GM12878 (cell line): Measurements from ENCODE around the gene SOWAHC. TPM values are rescaled to one million over a fixed set of nuclear protein-coding genes. Genes with fewer than 3 reads are reported as not detected.
"Not testable (repeated sequence)": the region's sequence is repeated elsewhere in the genome, so short reads cannot be mapped to it uniquely, and the experiment has no call there.

Experiments used
- ATAC-seq: fragments of 200-7000 bp; cut with Tn5 transposase; 3 replicates; pipeline ENCODE4 v1.9.1; 2020; ENCODE audit warnings: mild to moderate bottlenecking, moderate library complexity
- BruUV-seq: library from RNA; stranded (reverse); fragments of 400-500 nt; replicated peaks from 2 replicates; lab custom pipeline; 2021; lab: Mats Ljungman, UMichigan
- CTCF ChIA-PET: fragments of 300-600 bp; sonication (Branson Sonifier 250); formaldehyde crosslinking; extraction: SDS; loops from one replicate; lab custom pipeline; 2021; ENCODE audit warnings: inconsistent platforms; lab: Yijun Ruan, JAX
- POLR2A ChIA-PET: fragments of 350-600 bp; formaldehyde crosslinking; extraction: SDS; loops from one replicate; lab custom pipeline; 2021; ENCODE audit warnings: inconsistent platforms; lab: Charles Lee
- RAD21 ChIA-PET: fragments of 300-600 bp; sonication (Branson Sonifier 250); formaldehyde crosslinking; loops from one replicate; lab custom pipeline; 2023; ENCODE audit warnings: antibody characterized with exemption; ENCODE audit not compliant: unreplicated experiment; lab: Charles Lee
- SMC1A ChIA-PET: fragments of 300-600 bp; sonication (Branson Sonifier 250); formaldehyde crosslinking; loops from one replicate; lab custom pipeline; 2023; ENCODE audit not compliant: unreplicated experiment, uncharacterized antibody; lab: Charles Lee
- DNase-seq: peaks from one replicate; pipeline ENCODE4 v3.0.0-alpha.2; 2011; ENCODE audit warnings: low read depth, low spot score
- FAIRE-seq: peaks from 3 replicates; lab custom pipeline; 2011; peaks lifted over from hg19 to GRCh38; lab: Jason Lieb, UNC
- H2AFZ ChIP-seq: 2 replicates; pipeline ENCODE4 v1.6.0; 2011; ENCODE audit warnings: low read depth, low read length, control low read depth; ENCODE audit not compliant: control insufficient read depth
- H3K27ac ChIP-seq: 2 replicates; pipeline ENCODE4 v1.5.1; 2011; ENCODE audit warnings: control low read depth; ENCODE audit not compliant: control insufficient read depth, insufficient read depth
- H3K27me3 ChIP-seq, 2 experiments: replicated peaks in 1 of 2; 2 replicates each; pipeline versions ENCODE4 v1.6.0 to v1.6.1; 2011; ENCODE audit warnings: low read length in 1 of 2; ENCODE audit not compliant: control insufficient read depth in 2 of 2, insufficient read depth in 2 of 2
- H3K36me3 ChIP-seq, 2 experiments: 2 replicates each; pipeline ENCODE4 v1.5.1; 2011; ENCODE audit warnings: low read length in 1 of 2; ENCODE audit not compliant: control insufficient read depth in 2 of 2, insufficient read depth in 2 of 2
- H3K4me1 ChIP-seq: 2 replicates; pipeline ENCODE4 v1.6.1; 2011; ENCODE audit warnings: mild to moderate bottlenecking, low read length, moderate library complexity, mixed read lengths; ENCODE audit not compliant: control insufficient read depth, insufficient read depth
- H3K4me2 ChIP-seq: 2 replicates; pipeline ENCODE4 v1.6.0; 2011; ENCODE audit warnings: control low read depth; ENCODE audit not compliant: control insufficient read depth, insufficient read depth
- H3K4me3 ChIP-seq: fragments of 200-600 bp; sonication (generic); 2 replicates; pipeline ENCODE4 v1.5.1; 2016
- H3K79me2 ChIP-seq: 2 replicates; pipeline ENCODE4 v1.6.0; 2011; ENCODE audit warnings: low read length; ENCODE audit not compliant: control insufficient read depth, insufficient read depth
- H3K9ac ChIP-seq: 2 replicates; pipeline ENCODE4 v1.8.0; 2011; ENCODE audit warnings: low read length, control low read depth, mixed read lengths; ENCODE audit not compliant: control insufficient read depth, insufficient read depth
- H3K9me3 ChIP-seq: replicated peaks from 3 replicates; pipeline ENCODE4 v1.5.1; 2011; ENCODE audit warnings: mild to moderate bottlenecking, low read length; ENCODE audit not compliant: control insufficient read depth, insufficient read depth
- H4K20me1 ChIP-seq: 2 replicates; pipeline ENCODE4 v1.6.0; 2011; ENCODE audit not compliant: control insufficient read depth, insufficient read depth
- FOXM1 ChIP-seq: IDR thresholded peaks from 2 replicates; pipeline ENCODE4 v1.6.1; 2012; ENCODE audit warnings: low read depth, mild to moderate bottlenecking, inconsistent platforms, low read length, moderate library complexity
- MLLT1 ChIP-seq: fragments of 450-650 bp; IDR thresholded peaks from 2 replicates; pipeline ENCODE4 v1.6.1; 2016; ENCODE audit warnings: mild to moderate bottlenecking
- NFXL1 ChIP-seq: fragments of 450-650 bp; IDR thresholded peaks from 2 replicates; pipeline ENCODE4 v1.6.1; 2017; ENCODE audit warnings: antibody characterized with exemption, mild to moderate bottlenecking, borderline replicate concordance
- SREBF2 ChIP-seq: IDR thresholded peaks from 2 replicates; pipeline ENCODE4 v1.6.1; 2012; ENCODE audit warnings: mild to moderate bottlenecking, low read length
- TCF12 ChIP-seq: IDR thresholded peaks from 2 replicates; pipeline ENCODE4 v1.6.1; 2011; ENCODE audit warnings: low read depth, mild to moderate bottlenecking, low read length
- YY1 ChIP-seq: IDR thresholded peaks from 2 replicates; pipeline ENCODE4 v1.6.1; 2011; ENCODE audit warnings: low read depth, mild to moderate bottlenecking, low read length
- ZNF24 ChIP-seq: fragments of 450-650 bp; IDR thresholded peaks from 2 replicates; pipeline ENCODE4 v1.6.1; 2017; ENCODE audit warnings: antibody characterized with exemption, mild to moderate bottlenecking
- ZSCAN29 ChIP-seq: fragments of 450-650 bp; IDR thresholded peaks from 2 replicates; pipeline ENCODE4 v1.6.1; 2017; ENCODE audit warnings: mild to moderate bottlenecking, moderate library complexity
- WGBS: methylation state at CpG from one replicate; pipeline ENCODE4 v1.1.6; 2016; ENCODE audit warnings: low lambda C conversion rate; ENCODE audit not compliant: insufficient replicate concordance, insufficient coverage; ENCODE audit errors: missing lambda C conversion rate; 5-methylcytosine and 5-hydroxymethylcytosine counted together
- in situ Hi-C: fragments of 300-500 bp; cut with MboI; formaldehyde crosslinking; loops from 9 replicates; pipeline ENCODE4 v1.14.3; 2018; ENCODE audit warnings: mixed read lengths
- intact Hi-C: fragments of 100-400 bp; cut with micrococcal nuclease; formaldehyde crosslinking; loops from one replicate; pipeline ENCODE4 v1.14.2; 2022; ENCODE audit not compliant: unreplicated experiment
- polyA plus RNA-seq, 11 experiments: library from polyadenylated mRNA; depleted of rRNA in 4 of 11; unstranded in 6 of 11; stranded (reverse) in 5 of 11; fragments of >200 nt; fragmentation: Nextera tagmentation in 4 of 11; fragmentation: Illumina TruSeq in 1 of 11; extraction: Ambion mirVana in 4 of 11; extraction: Trizol in 1 of 11; gene quantifications; 1 replicate in 1 of 11; 2 replicates in 10 of 11; pipeline versions ENCODE4 v1.2.1 to v1.2.3, GENCODE V29; 2011 to 2016; ENCODE audit warnings: inconsistent platforms in 2 of 11, missing spikeins in 2 of 11, low read depth in 1 of 11
- total RNA-seq, 4 experiments: library from RNA; depleted of rRNA in 3 of 4; stranded (reverse); fragments of >200 nt in 3 of 4; fragmentation: Illumina TruSeq in 1 of 4; extraction: Trizol in 1 of 4; gene quantifications; 2 replicates each; pipeline versions ENCODE4 v1.2.1 to v1.2.3, GENCODE V29; 2013 to 2021
- TF ChIP-seq, protein P1 (sequence below): fragments of 150-350 bp; IDR thresholded peaks from 2 replicates; pipeline ENCODE4 v1.6.1; 2016; ENCODE audit warnings: low read depth, low read length

Gene SOWAHC
- total and polyA plus RNA-seq, 10 of the 15 experiments (the other 5 are each of a cell fraction or from before 2014, with no cell fraction given): 0.48 to 2.6 (median 1.8) TPM

DNA sequence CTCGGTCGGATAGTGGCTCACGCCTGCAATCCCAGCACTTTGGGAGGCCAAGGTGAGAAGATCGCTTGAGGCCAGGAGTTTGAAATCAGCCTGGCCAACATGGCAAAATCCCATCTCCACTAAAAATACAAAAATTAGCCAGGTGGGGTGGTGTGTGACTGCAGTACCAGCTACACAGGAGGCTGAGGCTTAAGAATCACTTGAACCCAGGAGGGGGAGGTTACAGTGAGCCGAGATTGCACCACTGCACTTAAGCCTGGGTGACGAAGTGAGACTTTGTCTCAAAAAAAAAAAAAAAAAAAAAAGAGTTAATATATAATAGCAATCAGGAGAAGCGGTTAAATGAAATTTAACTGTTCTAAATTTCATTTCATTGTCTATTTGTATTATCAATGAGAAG is 36.5 kb upstream of the SOWAHC start:
- POLR2A ChIA-PET, CTCF ChIA-PET, H3K4me3 ChIP-seq, H3K36me3 ChIP-seq, in situ Hi-C loops, H3K4me2 ChIP-seq, H3K27me3 ChIP-seq, H3K27ac ChIP-seq, H3K9me3 ChIP-seq, H2AFZ ChIP-seq, H3K79me2 ChIP-seq, intact Hi-C loops, H3K9ac ChIP-seq, DNase-seq, H4K20me1 ChIP-seq, RAD21 ChIA-PET, BruUV-seq, SMC1A ChIA-PET, FAIRE-seq, ATAC-seq: not testable (repeated sequence)
- WGBS: 53% methylated on average over 6 of the region's 7 CpGs
- H3K4me1 ChIP-seq: peaks cover 17% of the 10 kb centered on the region

DNA sequence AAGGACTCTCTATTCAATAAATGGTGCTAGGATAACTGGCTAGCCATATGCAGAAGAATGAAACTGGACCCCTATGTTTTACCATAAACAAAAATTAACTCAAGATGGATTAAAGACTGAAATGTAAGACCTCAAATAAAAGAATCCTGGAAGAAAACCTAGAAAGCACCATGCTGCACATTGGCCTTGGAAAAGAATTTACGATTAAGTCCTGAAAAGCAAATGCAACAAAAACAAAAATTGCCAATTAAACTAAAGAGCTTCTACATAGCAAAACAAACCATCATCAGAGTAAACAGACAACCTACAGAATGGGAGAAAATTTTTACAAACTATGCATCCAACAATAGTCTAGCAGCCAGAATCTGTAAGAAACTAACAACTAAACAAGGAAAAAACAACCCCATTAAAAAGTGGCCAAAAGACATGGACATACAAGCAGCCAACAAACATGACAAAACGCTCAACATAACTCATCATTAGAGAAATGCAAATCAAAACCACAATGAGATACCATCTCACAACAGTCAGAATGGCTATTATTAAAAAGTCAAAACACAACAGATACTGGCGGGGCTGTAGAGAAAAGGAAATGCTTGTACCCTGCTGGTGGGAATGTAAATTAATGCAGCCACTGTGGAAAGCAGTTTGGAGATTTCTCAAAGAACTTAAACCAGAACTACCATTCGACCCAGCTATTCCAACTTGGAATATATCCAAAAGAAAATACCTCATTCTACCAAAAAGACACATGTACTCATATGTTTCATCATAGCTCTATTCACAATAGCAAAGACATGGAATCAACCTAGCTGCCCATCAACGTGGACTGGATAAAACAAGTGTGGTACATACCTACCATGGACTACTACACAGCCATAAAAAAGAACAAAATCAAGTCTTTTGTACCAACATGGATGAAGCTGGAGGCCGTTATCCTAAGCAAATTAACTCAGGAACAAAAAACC is 31.0 kb upstream of the SOWAHC start:
- Histone ChIP-seq H3K36me3 (peaks cover 0 to 7% of the 10 kb centered on the region in 2 experiments; a peak in 2 of 4 replicates), H3K4me3 (no peak overlapping the region), H3K9me3 (no peaks in the 10 kb centered on the region; the same call in 1 of the 3 replicates), H3K4me1 (peaks cover 27% of the 10 kb centered on the region), H3K27ac (peak overlapping the region; percentile 50), H2AFZ (no peak overlapping the region), H3K4me2 (peak overlapping the region; percentile 12; the same call in 1 of the 2 replicates), H4K20me1 (no peaks in the 10 kb centered on the region), H3K79me2 (peaks cover 15% of the 10 kb centered on the region), H3K9ac (no peak overlapping the region), H3K27me3 (no peaks in the 10 kb centered on the region)
- in situ Hi-C loops: no loop called here
- peak; percentile 45 for DNase-seq
- TSS peak; percentile 30 for BruUV-seq
- ChIA-PET SMC1A (interaction anchor here (0.9 to 5.7 kb wide), 9 partner anchors 14 to 69 kb away, joined by 3 to 33 read pairs (median 4); no protein-coding TSS in a partner anchor), POLR2A (interaction anchor here (0.5 to 1.5 kb wide), 2 partner anchors 9 to 18 kb away, joined by 3 to 4 read pairs; no protein-coding TSS in a partner anchor), RAD21 (interaction anchor here (0.7 to 4.3 kb wide), 5 partner anchors 13 to 29 kb away, joined by 3 to 34 read pairs (median 3); no protein-coding TSS in a partner anchor), CTCF (interaction anchor here (0.9 to 1.1 kb wide), 4 partner anchors 13 to 37 kb away, joined by 3 to 4 read pairs (median 3); no protein-coding TSS in a partner anchor)
- peak; percentile 44 for FAIRE-seq
- intact Hi-C loops: loop anchor here (2.0 to 5.0 kb wide), 2 partner anchors 26 to 36 kb away; no protein-coding TSS in a partner anchor
- ATAC-seq: peak; percentile 84
- 8% methylated on average over 6 of the region's 6 CpGs for WGBS
- TF ChIP-seq TCF12 (no peak), YY1 (no peak), SREBF2 (no peak), NFXL1 (no peak), FOXM1 (peak; percentile 66; the same call in 1 of the 2 replicates), ZSCAN29 (no peak), ZNF24 (no peak), MLLT1 (no peak)
- TF ChIP-seq, protein P1, sequence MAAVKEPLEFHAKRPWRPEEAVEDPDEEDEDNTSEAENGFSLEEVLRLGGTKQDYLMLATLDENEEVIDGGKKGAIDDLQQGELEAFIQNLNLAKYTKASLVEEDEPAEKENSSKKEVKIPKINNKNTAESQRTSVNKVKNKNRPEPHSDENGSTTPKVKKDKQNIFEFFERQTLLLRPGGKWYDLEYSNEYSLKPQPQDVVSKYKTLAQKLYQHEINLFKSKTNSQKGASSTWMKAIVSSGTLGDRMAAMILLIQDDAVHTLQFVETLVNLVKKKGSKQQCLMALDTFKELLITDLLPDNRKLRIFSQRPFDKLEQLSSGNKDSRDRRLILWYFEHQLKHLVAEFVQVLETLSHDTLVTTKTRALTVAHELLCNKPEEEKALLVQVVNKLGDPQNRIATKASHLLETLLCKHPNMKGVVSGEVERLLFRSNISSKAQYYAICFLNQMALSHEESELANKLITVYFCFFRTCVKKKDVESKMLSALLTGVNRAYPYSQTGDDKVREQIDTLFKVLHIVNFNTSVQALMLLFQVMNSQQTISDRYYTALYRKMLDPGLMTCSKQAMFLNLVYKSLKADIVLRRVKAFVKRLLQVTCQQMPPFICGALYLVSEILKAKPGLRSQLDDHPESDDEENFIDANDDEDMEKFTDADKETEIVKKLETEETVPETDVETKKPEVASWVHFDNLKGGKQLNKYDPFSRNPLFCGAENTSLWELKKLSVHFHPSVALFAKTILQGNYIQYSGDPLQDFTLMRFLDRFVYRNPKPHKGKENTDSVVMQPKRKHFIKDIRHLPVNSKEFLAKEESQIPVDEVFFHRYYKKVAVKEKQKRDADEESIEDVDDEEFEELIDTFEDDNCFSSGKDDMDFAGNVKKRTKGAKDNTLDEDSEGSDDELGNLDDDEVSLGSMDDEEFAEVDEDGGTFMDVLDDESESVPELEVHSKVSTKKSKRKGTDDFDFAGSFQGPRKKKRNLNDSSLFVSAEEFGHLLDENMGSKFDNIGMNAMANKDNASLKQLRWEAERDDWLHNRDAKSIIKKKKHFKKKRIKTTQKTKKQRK: no peak
